ENCODE results near the gene RGCC.

RGCC gene

DNA sequence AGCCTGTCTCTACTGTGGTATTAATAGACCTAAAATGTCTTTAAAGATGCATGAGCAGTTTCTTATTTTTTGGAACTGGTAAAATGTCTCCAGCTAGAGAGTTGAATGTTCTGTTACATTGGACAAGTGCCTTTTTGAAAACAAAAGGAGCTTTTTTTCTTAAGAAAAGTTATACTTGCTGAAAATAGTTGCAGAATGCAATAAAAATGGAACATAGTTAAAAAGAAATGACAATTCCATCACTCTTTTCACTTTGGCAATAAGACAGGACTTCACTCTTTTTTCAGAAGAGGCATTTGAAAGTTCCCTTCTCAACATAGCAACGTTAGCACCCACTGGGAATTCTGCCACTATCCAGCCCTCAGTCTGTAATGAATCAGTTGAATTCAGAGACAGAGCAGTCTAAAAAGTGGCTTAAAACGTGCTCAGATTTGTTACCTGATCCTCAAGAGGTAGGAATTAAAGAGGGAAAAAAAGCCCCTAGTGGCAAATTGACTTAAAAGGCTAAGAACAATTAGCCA is 10.1 kb downstream of the RGCC start:
- no peaks in the 10 kb centered on the region for H4K20me1 ChIP-seq (ENCODE audit: insufficient read depth)
- H3K4me1 ChIP-seq (ENCODE audit: low read depth, poor library complexity, severe bottlenecking): no peaks in the 10 kb centered on the region
- no peaks in the 10 kb centered on the region for H3K36me3 ChIP-seq (ENCODE audit: insufficient read depth)
- H2AFZ ChIP-seq (ENCODE audit: low read depth): no peak overlapping the region
- TF ChIP-seq, protein P1, sequence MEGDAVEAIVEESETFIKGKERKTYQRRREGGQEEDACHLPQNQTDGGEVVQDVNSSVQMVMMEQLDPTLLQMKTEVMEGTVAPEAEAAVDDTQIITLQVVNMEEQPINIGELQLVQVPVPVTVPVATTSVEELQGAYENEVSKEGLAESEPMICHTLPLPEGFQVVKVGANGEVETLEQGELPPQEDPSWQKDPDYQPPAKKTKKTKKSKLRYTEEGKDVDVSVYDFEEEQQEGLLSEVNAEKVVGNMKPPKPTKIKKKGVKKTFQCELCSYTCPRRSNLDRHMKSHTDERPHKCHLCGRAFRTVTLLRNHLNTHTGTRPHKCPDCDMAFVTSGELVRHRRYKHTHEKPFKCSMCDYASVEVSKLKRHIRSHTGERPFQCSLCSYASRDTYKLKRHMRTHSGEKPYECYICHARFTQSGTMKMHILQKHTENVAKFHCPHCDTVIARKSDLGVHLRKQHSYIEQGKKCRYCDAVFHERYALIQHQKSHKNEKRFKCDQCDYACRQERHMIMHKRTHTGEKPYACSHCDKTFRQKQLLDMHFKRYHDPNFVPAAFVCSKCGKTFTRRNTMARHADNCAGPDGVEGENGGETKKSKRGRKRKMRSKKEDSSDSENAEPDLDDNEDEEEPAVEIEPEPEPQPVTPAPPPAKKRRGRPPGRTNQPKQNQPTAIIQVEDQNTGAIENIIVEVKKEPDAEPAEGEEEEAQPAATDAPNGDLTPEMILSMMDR (conservative IDR thresholded peaks at IDR 0.05; ENCODE audit: low read depth, low read length): no peak
- H3K27me3 ChIP-seq (ENCODE audit: insufficient read depth, low read depth): no peaks in the 10 kb centered on the region
- no peak overlapping the region for H3K4me3 ChIP-seq (IDR thresholded peaks at IDR 0.05; ENCODE audit: insufficient read depth, low read depth, low read length)
- H3K27ac ChIP-seq: no peak overlapping the region
- no peak overlapping the region for H3K9ac ChIP-seq
- no peak overlapping the region for H3K4me2 ChIP-seq
- no peaks in the 10 kb centered on the region for H3K79me2 ChIP-seq (ENCODE audit: insufficient read depth, low read depth)

DNA sequence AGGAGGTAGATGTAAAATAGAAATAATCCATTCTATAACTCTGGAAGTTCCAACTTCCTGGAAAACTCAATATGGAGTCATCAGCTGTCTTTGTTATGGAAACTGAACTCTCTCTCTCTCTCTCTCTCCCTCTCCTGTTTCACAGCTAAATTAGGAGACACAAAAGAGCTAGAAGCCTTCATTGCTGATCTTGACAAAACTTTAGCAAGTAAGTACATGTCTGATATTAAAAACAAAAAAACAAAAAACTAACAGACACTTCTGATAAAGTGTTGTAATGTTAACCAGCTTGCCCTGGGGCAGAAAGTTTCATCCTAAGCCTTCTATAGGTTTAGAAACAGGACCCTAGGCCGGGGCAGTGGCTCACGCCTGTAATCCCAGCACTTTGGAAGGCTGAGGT is 11.3 kb downstream of the RGCC start:
- H3K27ac ChIP-seq: no peak overlapping the region
- no peak overlapping the region for H2AFZ ChIP-seq (ENCODE audit: low read depth)
- no peaks in the 10 kb centered on the region for H3K79me2 ChIP-seq (ENCODE audit: insufficient read depth, low read depth)
- no peaks in the 10 kb centered on the region for H3K36me3 ChIP-seq (ENCODE audit: insufficient read depth)
- no peaks in the 10 kb centered on the region for H3K27me3 ChIP-seq (ENCODE audit: insufficient read depth, low read depth)
- H3K4me3 ChIP-seq (IDR thresholded peaks at IDR 0.05; ENCODE audit: insufficient read depth, low read depth, low read length): no peak overlapping the region
- no peaks in the 10 kb centered on the region for H3K4me1 ChIP-seq (ENCODE audit: low read depth, poor library complexity, severe bottlenecking)
- TF ChIP-seq, protein P1 (conservative IDR thresholded peaks at IDR 0.05; ENCODE audit: low read depth, low read length): no peak
- H3K9ac ChIP-seq: no peak overlapping the region
- H4K20me1 ChIP-seq (ENCODE audit: insufficient read depth): no peaks in the 10 kb centered on the region
- no peak overlapping the region for H3K4me2 ChIP-seq

DNA sequence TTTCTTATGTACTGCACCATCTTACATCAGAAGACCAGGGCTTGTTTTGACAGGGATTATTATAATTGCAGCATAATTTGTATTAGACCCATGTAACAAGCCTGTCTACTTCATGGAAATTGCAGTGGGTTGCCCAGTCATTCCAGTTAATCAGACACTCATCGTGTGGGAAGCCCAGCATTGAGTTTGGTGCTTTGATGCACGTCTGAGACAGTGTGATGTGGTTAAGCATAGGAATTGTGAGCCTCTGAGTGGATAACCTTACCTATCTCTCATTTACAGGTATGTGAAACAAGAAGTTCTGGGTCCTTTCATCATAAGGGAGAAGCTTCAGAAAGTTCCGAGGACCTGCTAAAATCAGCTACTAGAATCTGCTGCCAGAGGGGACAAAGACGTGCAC is 12.8 kb downstream of the RGCC start:
- H3K4me1 ChIP-seq (ENCODE audit: low read depth, poor library complexity, severe bottlenecking): no peaks in the 10 kb centered on the region
- H3K36me3 ChIP-seq (ENCODE audit: insufficient read depth): no peaks in the 10 kb centered on the region
- no peaks in the 10 kb centered on the region for H3K79me2 ChIP-seq (ENCODE audit: insufficient read depth, low read depth)
- no peak overlapping the region for H2AFZ ChIP-seq (ENCODE audit: low read depth)
- no peak overlapping the region for H3K9ac ChIP-seq
- no peak overlapping the region for H3K27ac ChIP-seq
- H3K27me3 ChIP-seq (ENCODE audit: insufficient read depth, low read depth): no peaks in the 10 kb centered on the region
- H4K20me1 ChIP-seq (ENCODE audit: insufficient read depth): no peaks in the 10 kb centered on the region
- H3K4me2 ChIP-seq: no peak overlapping the region
- TF ChIP-seq, protein P1 (conservative IDR thresholded peaks at IDR 0.05; ENCODE audit: low read depth, low read length): no peak
- H3K4me3 ChIP-seq (IDR thresholded peaks at IDR 0.05; ENCODE audit: insufficient read depth, low read depth, low read length): no peak overlapping the region

DNA sequence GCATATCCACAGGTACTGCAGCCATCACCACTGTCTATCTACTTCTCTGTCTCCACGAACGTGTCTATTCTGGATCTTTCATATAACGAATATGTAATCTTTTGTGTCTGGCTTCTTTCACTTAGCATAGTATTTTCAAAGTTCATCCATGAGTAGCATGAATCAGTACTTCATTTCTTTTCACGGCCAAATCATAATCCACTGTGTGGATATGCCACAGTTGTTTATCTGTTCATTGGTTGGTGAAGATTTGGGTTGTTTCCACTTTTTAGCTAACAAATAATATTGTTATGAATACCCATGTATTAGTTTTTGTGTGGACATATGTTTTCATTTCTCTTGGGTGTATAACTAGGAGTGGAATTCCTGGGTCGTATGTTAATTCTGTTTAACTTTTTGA is 14.4 kb downstream of the RGCC start:
- H3K36me3 ChIP-seq (ENCODE audit: insufficient read depth): no peaks in the 10 kb centered on the region
- no peaks in the 10 kb centered on the region for H3K4me1 ChIP-seq (ENCODE audit: low read depth, poor library complexity, severe bottlenecking)
- no peaks in the 10 kb centered on the region for H3K27me3 ChIP-seq (ENCODE audit: insufficient read depth, low read depth)
- TF ChIP-seq, protein P1 (conservative IDR thresholded peaks at IDR 0.05; ENCODE audit: low read depth, low read length): no peak
- no peak overlapping the region for H3K4me3 ChIP-seq (IDR thresholded peaks at IDR 0.05; ENCODE audit: insufficient read depth, low read depth, low read length)
- H3K27ac ChIP-seq: no peak overlapping the region
- H3K4me2 ChIP-seq: no peak overlapping the region
- H4K20me1 ChIP-seq (ENCODE audit: insufficient read depth): no peaks in the 10 kb centered on the region
- no peak overlapping the region for H2AFZ ChIP-seq (ENCODE audit: low read depth)
- H3K79me2 ChIP-seq (ENCODE audit: insufficient read depth, low read depth): no peaks in the 10 kb centered on the region
- H3K9ac ChIP-seq: no peak overlapping the region
